Nephron progenitor cell (in vitro differentiated cells): ENCODE results near the gene PDLIM7.
A peak's percentile ranks its signal among the peaks of the same experiment; 100 is the strongest.

ENCODE experiments used
- DNase-seq: peaks from one replicate; pipeline ENCODE4 v3.0.0; 2021
- H3K27ac Mint-ChIP-seq: 2 replicates; pipeline ENCODE4 v1.8.0; 2021; ENCODE audit warnings: mild to moderate bottlenecking, moderate library complexity, mixed read lengths
- H3K27me3 Mint-ChIP-seq: 2 replicates; pipeline ENCODE4 v1.8.0; 2021; ENCODE audit warnings: mild to moderate bottlenecking, low read depth, mixed read lengths; ENCODE audit not compliant: poor library complexity
- H3K36me3 Mint-ChIP-seq: 2 replicates; pipeline ENCODE4 v1.8.0; 2021; ENCODE audit warnings: low read depth, mixed read lengths
- H3K4me1 Mint-ChIP-seq: 2 replicates; pipeline ENCODE4 v1.8.0; 2021; ENCODE audit warnings: mixed read lengths
- H3K4me3 Mint-ChIP-seq: 2 replicates; pipeline ENCODE4 v1.8.0; 2021; ENCODE audit warnings: mild to moderate bottlenecking, moderate library complexity, mixed read lengths
- H3K9me3 Mint-ChIP-seq: 2 replicates; pipeline ENCODE4 v1.8.0; 2021; ENCODE audit warnings: mild to moderate bottlenecking, moderate library complexity, mixed read lengths
- TF ChIP-seq, protein P1 (sequence below): fragments of 200-600 bp; sonication (generic); IDR thresholded peaks from 2 replicates; pipeline ENCODE4 v1.5.0; 2021; ENCODE audit warnings: antibody characterized with exemption

PDLIM7 gene

DNA sequence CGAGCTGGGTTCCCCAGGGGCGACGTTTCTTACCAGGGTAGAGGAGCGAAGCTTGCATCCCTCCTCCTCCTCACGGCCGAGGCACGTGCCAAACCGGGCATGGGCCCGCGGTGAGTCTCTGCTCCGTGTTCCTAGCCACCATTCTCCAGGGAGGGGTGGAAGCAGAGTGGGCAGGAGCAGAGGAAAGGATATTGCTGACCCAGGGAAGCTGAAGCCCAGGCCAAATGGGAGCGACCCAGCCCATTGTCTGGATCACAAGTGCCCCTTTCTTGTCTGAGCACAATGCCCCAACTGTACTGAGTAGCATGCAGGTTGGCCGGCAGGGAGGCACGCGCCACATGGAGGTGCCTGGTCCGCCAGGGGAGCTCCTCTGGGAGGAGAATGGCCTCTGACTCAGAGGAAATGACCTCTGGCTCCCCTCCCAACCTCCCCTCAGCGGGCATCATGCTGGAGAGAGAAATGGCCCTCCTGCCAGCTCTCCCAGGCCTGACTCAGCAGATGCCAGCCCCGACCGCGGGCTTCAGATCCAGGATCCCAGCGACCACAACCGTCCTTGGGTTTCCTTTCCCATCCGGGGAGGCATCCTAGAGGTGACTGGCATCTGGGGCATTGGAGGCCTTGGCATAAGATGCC, 49.7 kb downstream of the PDLIM7 start:
- Mint-ChIP-seq H3K4me3 (peak overlapping the region; percentile 66), H3K9me3 (no peaks in the 10 kb centered on the region), H3K27ac (no peak overlapping the region), H3K4me1 (peaks cover 49% of the 10 kb centered on the region), H3K27me3 (peaks cover 9% of the 10 kb centered on the region), H3K36me3 (peaks cover 5% of the 10 kb centered on the region)
- TF ChIP-seq, protein P1, sequence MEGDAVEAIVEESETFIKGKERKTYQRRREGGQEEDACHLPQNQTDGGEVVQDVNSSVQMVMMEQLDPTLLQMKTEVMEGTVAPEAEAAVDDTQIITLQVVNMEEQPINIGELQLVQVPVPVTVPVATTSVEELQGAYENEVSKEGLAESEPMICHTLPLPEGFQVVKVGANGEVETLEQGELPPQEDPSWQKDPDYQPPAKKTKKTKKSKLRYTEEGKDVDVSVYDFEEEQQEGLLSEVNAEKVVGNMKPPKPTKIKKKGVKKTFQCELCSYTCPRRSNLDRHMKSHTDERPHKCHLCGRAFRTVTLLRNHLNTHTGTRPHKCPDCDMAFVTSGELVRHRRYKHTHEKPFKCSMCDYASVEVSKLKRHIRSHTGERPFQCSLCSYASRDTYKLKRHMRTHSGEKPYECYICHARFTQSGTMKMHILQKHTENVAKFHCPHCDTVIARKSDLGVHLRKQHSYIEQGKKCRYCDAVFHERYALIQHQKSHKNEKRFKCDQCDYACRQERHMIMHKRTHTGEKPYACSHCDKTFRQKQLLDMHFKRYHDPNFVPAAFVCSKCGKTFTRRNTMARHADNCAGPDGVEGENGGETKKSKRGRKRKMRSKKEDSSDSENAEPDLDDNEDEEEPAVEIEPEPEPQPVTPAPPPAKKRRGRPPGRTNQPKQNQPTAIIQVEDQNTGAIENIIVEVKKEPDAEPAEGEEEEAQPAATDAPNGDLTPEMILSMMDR, result no peak
- peak; percentile 50 for DNase-seq

DNA sequence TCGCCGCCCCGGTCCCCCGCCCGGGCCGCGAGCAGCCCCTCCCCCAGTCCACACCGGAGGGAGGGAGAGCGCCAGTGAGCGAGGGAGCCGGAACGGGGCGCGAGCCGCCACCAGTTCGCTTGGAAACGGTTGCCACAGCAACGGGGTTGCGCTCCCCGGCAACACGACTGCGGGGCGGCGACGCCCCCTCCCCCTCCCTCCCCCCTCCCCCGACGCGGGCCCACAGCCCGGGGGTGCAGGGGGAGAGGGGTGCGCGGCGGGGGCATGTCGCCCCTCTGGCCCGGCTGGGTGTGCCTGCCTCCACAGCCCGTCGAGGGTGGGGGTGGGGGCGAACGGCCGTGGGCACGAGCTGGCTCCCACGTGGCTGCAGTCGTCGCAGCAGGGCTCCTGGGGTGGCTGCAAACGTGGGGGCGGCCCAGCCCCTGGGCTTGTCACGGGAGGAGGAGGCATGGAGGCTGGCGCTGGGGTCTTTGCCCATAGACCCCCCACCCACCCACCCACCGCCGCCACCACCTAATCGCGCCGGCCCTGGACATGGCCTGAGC, 50.3 kb downstream of the PDLIM7 start:
- Mint-ChIP-seq H3K36me3 (peaks cover 4% of the 10 kb centered on the region), H3K4me1 (peaks cover 47% of the 10 kb centered on the region), H3K4me3 (peak overlapping the region; percentile 66), H3K27me3 (peaks cover 6% of the 10 kb centered on the region), H3K9me3 (no peaks in the 10 kb centered on the region), H3K27ac (no peak overlapping the region)
- TF ChIP-seq, protein P1, result no peak
- DNase-seq, result peak; percentile 82

DNA sequence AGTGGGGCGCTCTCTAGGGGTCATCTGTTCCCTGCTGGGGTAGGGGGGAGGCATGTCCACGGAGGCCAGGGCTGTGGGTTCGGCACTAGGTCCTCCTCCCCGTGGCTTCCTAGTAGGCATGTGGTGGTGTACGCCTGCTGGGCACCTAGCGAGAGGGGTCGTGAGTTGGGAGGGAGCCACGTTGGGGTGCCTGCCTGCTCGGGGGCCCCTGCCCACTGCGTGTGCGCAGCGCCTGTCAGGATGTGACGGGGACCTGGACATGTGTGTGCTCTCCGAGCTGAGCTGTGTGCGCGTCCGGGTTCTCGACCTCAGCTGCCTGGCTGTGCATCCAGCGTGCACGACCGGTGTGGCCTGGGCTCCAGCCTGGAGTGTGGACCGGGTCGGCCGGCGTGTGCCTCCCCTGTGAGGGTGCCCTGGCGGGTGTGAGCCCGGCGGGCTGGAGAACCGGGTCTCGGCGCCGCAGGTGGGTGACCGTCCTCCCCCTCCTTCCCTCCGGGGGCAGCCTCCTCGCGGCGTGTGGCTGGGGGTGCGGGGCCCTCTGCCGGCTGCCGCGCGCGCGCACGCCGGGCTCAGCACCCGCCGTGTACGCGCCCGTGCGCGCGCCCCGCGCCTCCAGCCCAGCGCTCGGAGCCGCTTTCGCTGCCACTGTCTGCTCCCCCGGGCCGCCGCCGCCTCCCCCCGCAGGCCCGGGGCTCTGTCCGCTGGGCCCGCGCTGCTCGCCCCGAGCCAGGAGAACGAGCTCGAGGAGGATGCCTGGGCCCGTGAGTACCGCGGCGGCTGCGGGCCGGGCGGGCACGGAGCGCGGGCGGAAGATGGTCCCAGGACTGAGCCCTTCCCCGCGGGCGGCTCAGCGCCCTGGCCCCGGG, 51.0 kb downstream of the PDLIM7 start, which contains the start of gene PRR7:
Gene PRR7 (plus strand): TSS at position 615 of the 866 bp plus-strand sequence. CDS start 8,254 bp downstream, outside the sequence.
- H3K4me3 Mint-ChIP-seq, result peak within 1 kb of the TSS; percentile 80
- no peaks in the 10 kb centered on the region for H3K36me3 Mint-ChIP-seq
- TF ChIP-seq, protein P1, result no peak
- peak within 1 kb of the TSS; percentile 47 for H3K27ac Mint-ChIP-seq
- peaks cover 5% of the 10 kb centered on the region for H3K27me3 Mint-ChIP-seq
- peak; percentile 75 for DNase-seq
- H3K9me3 Mint-ChIP-seq, result no peaks in the 10 kb centered on the region
- peaks cover 44% of the 10 kb centered on the region for H3K4me1 Mint-ChIP-seq

DNA sequence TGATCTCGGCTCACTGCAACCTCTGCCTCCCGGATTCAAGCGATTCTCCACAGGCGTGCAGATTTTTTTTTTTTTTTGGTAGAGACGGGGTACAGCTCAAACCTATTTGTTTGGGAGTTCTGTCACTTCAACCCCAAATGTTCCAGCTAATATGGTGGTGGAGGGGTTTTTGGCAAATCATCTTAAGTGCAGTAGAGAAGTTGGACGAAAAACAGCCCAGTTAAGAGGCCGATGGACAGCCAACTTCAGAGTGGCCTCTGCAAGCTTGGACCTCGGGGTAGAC, 51.5 kb downstream of the PDLIM7 start:
- Mint-ChIP-seq H3K4me1 (peaks cover 44% of the 10 kb centered on the region), H3K36me3 (no peaks in the 10 kb centered on the region)

DNA sequence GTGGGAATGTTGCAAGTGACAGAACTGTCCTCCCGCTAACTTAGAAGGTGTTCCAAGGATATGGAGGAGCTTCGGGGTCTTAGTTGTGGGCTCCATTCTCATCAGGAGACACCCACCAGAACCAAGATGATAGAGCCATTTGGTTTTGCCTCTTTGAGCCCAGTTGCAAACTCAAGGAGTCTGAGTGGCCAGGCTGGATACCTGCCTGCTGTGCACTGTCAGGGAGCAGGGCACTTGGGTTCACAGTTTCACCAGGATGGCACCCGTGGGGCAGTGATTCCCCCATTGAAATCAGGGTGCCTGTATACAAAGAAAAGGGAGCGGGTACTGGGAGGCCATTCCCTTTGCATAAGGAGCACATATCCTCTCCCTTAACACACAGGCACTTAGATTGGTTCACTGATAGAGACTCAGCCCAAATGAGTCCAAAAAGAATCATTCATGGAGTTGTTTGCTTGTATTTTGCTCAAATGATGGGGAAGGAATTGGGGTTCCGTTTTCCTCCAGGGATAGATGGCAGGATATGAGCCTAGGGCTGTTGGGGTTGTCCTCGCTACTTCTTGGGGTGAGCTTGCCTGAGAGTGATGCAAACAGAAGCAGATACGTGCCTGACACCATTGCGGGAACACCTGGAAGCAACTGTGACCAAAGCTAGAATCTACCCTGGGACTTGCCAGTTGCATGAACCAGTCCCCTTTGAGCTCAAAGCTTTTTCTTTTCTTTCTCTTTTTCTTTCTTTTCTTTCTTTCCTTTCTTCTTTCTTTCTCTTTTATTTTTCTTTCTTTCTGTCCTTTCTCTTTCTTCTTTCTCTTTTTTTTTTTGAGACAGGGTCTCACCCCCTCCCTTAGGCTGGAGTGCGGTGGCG, 52.1 kb downstream of the PDLIM7 start:
- Mint-ChIP-seq H3K4me3 (peak overlapping the region; percentile 80), H3K36me3 (no peaks in the 10 kb centered on the region), H3K9me3 (no peaks in the 10 kb centered on the region), H3K27ac (peak overlapping the region; percentile 97), H3K4me1 (peaks cover 44% of the 10 kb centered on the region), H3K27me3 (no peaks in the 10 kb centered on the region)
- TF ChIP-seq, protein P1, result no peak
- DNase-seq, result no peak

More for the DNA sequence above, 51.5 kb downstream of the PDLIM7 start:
- DNase-seq, result no peak
- Mint-ChIP-seq H3K27me3 (peaks cover 2% of the 10 kb centered on the region), H3K27ac (peak overlapping the region; percentile 47), H3K4me3 (peak overlapping the region; percentile 80), H3K9me3 (no peaks in the 10 kb centered on the region)
- TF ChIP-seq, protein P1, result no peak
